GM18867 (cell line): Measurements from ENCODE around the gene NCOA4.
A peak's percentile ranks its signal among the peaks of the same experiment; 100 is the strongest.
"Not testable (repeated sequence)": the region's sequence is repeated elsewhere in the genome, so short reads cannot be mapped to it uniquely, and the experiment has no call there.

Experiments
- ATAC-seq: cut with Tn5 transposase; IDR thresholded peaks from one replicate; pipeline ENCODE4 v1.9.1; 2021; ENCODE audit warnings: mild to moderate bottlenecking, moderate library complexity; ENCODE audit not compliant: unreplicated experiment

Gene NCOA4

GRCh38 chr10:46052791-46053375, 22.5 kb upstream of the NCOA4 start:
- ATAC-seq: no peak

- ATAC-seq: no peak
Measured at GRCh38 chr10:46052057-46052790, 21.8 kb upstream of the NCOA4 start.

GRCh38 chr10:46050941-46051623, 20.7 kb upstream of the NCOA4 start:
- ATAC-seq: no peak

GRCh38 chr10:46049497-46049831, 19.0 kb upstream of the NCOA4 start:
- ATAC-seq: not testable (repeated sequence)

GRCh38 chr10:46048152-46048551, 17.7 kb upstream of the NCOA4 start:
- ATAC-seq: no peak

- no peak for ATAC-seq
Measured at GRCh38 chr10:46046261-46046660, 15.8 kb upstream of the NCOA4 start, which contains the start of gene MSMB. TSS of gene MSMB (minus strand) at chr10:46046269. CDS start at chr10:46046237, 32 bp downstream.

- ATAC-seq: no peak
Measured at GRCh38 chr10:46042527-46042926, 12.1 kb upstream of the NCOA4 start.

- no peak for ATAC-seq
Measured at GRCh38 chr10:46040004-46040403, 9.6 kb upstream of the NCOA4 start.

GRCh38 chr10:46037107-46037825, 6.8 kb upstream of the NCOA4 start:
- ATAC-seq: no peak

- ATAC-seq: no peak
Measured at GRCh38 chr10:46035923-46036849, 5.8 kb upstream of the NCOA4 start.

GRCh38 chr10:46033602-46034011, 3.2 kb upstream of the NCOA4 start:
- no peak for ATAC-seq

- no peak for ATAC-seq
Measured at GRCh38 chr10:46031648-46032532, 1.5 kb upstream of the NCOA4 start.

GRCh38 chr10:46029461-46030030, 877 bp downstream of the NCOA4 start:
- no peak for ATAC-seq

- peak; percentile 50 for ATAC-seq
Measured at GRCh38 chr10:46028584-46029460, 1.6 kb downstream of the NCOA4 start.

GRCh38 chr10:46026106-46026505, 4.3 kb downstream of the NCOA4 start:
- no peak for ATAC-seq

GRCh38 chr10:46025406-46025805, 5.0 kb downstream of the NCOA4 start:
- no peak for ATAC-seq

- ATAC-seq: no peak
Measured at GRCh38 chr10:46024948-46025347, 5.5 kb downstream of the NCOA4 start.
